Ovary (tissue), 3 donors: ENCODE results near the gene SMCHD1.

Experiments used
- POLR2A ChIP-seq: fragments of 450-650 bp; IDR thresholded peaks from one replicate; pipeline ENCODE4 v1.6.1; 2017; ENCODE audit warnings: antibody characterized with exemption, mild to moderate bottlenecking, moderate library complexity
- TF ChIP-seq, protein P1 (sequence below), 3 donors: fragments of 450-650 bp in 2 of 3; fragments of 200-600 bp in 1 of 3; IDR thresholded peaks; one replicate each; pipeline versions ENCODE4 v1.5.1 to v1.8.0; 2016 to 2022; ENCODE audit warnings: antibody characterized with exemption in 3 of 3, mild to moderate bottlenecking in 1 of 3
- donor health status: DM: no; HTN: no; CAD: no.

DNA sequence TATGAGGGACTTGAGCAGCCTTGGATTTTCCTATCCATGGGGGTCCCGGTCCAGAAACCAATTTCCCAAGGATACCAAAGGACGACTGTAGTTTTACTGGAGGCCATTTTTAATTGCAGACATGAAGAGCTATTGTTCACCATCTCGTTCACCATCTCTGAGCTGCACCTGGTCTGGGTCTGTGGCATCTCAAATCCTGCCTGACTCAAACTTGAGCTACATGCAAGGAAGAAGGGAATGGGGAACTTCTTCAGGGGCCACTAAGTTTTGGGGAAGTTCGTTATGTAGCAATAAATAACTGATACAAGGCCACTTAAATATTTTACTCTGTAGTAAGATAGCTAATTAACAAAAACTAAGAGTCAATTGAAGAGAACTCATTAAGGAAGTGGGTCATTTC lies 2.1 kb upstream of the SMCHD1 start:
- TF ChIP-seq POLR2A = no peak
- TF ChIP-seq, protein P1, sequence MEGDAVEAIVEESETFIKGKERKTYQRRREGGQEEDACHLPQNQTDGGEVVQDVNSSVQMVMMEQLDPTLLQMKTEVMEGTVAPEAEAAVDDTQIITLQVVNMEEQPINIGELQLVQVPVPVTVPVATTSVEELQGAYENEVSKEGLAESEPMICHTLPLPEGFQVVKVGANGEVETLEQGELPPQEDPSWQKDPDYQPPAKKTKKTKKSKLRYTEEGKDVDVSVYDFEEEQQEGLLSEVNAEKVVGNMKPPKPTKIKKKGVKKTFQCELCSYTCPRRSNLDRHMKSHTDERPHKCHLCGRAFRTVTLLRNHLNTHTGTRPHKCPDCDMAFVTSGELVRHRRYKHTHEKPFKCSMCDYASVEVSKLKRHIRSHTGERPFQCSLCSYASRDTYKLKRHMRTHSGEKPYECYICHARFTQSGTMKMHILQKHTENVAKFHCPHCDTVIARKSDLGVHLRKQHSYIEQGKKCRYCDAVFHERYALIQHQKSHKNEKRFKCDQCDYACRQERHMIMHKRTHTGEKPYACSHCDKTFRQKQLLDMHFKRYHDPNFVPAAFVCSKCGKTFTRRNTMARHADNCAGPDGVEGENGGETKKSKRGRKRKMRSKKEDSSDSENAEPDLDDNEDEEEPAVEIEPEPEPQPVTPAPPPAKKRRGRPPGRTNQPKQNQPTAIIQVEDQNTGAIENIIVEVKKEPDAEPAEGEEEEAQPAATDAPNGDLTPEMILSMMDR (IDR thresholded peaks at IDR 0.05) = no peak
